KMS-11 (cell line): Measurements from ENCODE around the gene GPRC5A.
"Not testable (repeated sequence)": the region's sequence is repeated elsewhere in the genome, so short reads cannot be mapped to it uniquely, and the experiment has no call there.

ENCODE experiments used
- H2AFZ ChIP-seq: fragments of 200-600 bp; sonication (generic); 2 replicates; pipeline ENCODE4 v1.6.1; 2016; ENCODE audit warnings: antibody characterized with exemption, mixed run types, low read depth
- H3K27ac ChIP-seq: fragments of 200-600 bp; sonication (generic); 2 replicates; pipeline ENCODE4 v1.6.1; 2016; ENCODE audit warnings: mild to moderate bottlenecking, mixed run types
- H3K27me3 ChIP-seq: fragments of 200-600 bp; sonication (generic); 2 replicates; pipeline ENCODE4 v1.6.1; 2017; ENCODE audit warnings: mild to moderate bottlenecking, low read depth, mixed run types, moderate library complexity; ENCODE audit not compliant: insufficient read depth
- H3K36me3 ChIP-seq: fragments of 200-600 bp; sonication (generic); 2 replicates; pipeline ENCODE4 v1.6.1; 2017; ENCODE audit warnings: mild to moderate bottlenecking, mixed run types; ENCODE audit not compliant: insufficient read depth
- H3K4me1 ChIP-seq: fragments of 200-600 bp; sonication (generic); 2 replicates; pipeline ENCODE4 v1.6.1; 2016; ENCODE audit warnings: mild to moderate bottlenecking, low read depth, mixed run types; ENCODE audit not compliant: poor library complexity, severe bottlenecking
- H3K4me2 ChIP-seq: fragments of 200-600 bp; sonication (generic); 2 replicates; pipeline ENCODE4 v1.7.0; 2016; ENCODE audit warnings: mild to moderate bottlenecking, mixed run types
- H3K4me3 ChIP-seq: fragments of 200-600 bp; sonication (generic); IDR thresholded peaks from 2 replicates; pipeline ENCODE4 v1.6.1; 2017; ENCODE audit warnings: low read depth, low read length, mixed read lengths; ENCODE audit not compliant: insufficient read depth
- H3K79me2 ChIP-seq: fragments of 200-600 bp; sonication (generic); 2 replicates; pipeline ENCODE4 v1.6.1; 2016; ENCODE audit warnings: low read depth, mixed run types; ENCODE audit not compliant: insufficient read depth
- H3K9ac ChIP-seq: fragments of 200-600 bp; sonication (generic); 2 replicates; pipeline ENCODE4 v1.6.1; 2016; ENCODE audit warnings: mild to moderate bottlenecking, mixed run types
- H4K20me1 ChIP-seq: fragments of 200-600 bp; sonication (generic); 2 replicates; pipeline ENCODE4 v1.6.1; 2016; ENCODE audit warnings: mild to moderate bottlenecking, mixed run types; ENCODE audit not compliant: insufficient read depth
- TF ChIP-seq, protein P1 (sequence below): fragments of 200-600 bp; sonication (generic); conservative IDR thresholded peaks from 2 replicates; pipeline ENCODE4 v1.6.1; 2017; ENCODE audit warnings: low read depth, mild to moderate bottlenecking, antibody characterized with exemption, low read length, moderate library complexity, mixed read lengths

GPRC5A gene

DNA sequence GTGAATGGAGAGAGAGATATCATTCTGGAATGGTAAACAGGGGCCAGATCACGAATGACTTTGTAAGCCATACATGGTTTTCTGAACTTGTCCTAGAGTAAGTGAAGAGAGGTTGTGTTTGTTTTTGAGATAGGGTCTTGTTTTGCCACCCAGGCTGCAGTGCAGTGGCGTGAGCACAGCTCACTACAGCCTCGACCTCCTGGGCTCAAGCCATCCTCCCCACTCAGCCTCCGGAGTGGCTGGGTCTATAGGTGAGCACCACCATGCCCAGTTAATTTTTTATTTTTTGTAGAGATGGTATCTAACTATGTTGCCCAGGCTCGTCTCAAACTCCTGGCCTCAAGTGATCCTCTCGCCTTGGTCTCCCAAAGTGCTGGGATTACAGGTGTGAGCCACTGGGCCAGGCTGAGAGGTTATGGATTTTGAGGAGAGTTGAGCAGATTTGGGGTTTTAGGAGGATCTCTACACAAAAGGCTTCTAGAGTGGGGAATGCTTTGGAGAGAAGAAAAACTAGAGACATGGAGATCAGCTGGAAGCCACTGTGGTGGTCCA lies 19.7 kb upstream of the GPRC5A start:
- Histone ChIP-seq H3K27ac (no peak overlapping the region), H4K20me1 (no peaks in the 10 kb centered on the region), H3K27me3 (no peaks in the 10 kb centered on the region), H3K36me3 (no peaks in the 10 kb centered on the region), H3K4me2 (no peak overlapping the region), H3K4me1 (no peaks in the 10 kb centered on the region), H2AFZ (no peak overlapping the region), H3K79me2 (no peaks in the 10 kb centered on the region), H3K9ac (no peak overlapping the region), H3K4me3 (no peak overlapping the region)
- TF ChIP-seq, protein P1, sequence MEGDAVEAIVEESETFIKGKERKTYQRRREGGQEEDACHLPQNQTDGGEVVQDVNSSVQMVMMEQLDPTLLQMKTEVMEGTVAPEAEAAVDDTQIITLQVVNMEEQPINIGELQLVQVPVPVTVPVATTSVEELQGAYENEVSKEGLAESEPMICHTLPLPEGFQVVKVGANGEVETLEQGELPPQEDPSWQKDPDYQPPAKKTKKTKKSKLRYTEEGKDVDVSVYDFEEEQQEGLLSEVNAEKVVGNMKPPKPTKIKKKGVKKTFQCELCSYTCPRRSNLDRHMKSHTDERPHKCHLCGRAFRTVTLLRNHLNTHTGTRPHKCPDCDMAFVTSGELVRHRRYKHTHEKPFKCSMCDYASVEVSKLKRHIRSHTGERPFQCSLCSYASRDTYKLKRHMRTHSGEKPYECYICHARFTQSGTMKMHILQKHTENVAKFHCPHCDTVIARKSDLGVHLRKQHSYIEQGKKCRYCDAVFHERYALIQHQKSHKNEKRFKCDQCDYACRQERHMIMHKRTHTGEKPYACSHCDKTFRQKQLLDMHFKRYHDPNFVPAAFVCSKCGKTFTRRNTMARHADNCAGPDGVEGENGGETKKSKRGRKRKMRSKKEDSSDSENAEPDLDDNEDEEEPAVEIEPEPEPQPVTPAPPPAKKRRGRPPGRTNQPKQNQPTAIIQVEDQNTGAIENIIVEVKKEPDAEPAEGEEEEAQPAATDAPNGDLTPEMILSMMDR = no peak

DNA sequence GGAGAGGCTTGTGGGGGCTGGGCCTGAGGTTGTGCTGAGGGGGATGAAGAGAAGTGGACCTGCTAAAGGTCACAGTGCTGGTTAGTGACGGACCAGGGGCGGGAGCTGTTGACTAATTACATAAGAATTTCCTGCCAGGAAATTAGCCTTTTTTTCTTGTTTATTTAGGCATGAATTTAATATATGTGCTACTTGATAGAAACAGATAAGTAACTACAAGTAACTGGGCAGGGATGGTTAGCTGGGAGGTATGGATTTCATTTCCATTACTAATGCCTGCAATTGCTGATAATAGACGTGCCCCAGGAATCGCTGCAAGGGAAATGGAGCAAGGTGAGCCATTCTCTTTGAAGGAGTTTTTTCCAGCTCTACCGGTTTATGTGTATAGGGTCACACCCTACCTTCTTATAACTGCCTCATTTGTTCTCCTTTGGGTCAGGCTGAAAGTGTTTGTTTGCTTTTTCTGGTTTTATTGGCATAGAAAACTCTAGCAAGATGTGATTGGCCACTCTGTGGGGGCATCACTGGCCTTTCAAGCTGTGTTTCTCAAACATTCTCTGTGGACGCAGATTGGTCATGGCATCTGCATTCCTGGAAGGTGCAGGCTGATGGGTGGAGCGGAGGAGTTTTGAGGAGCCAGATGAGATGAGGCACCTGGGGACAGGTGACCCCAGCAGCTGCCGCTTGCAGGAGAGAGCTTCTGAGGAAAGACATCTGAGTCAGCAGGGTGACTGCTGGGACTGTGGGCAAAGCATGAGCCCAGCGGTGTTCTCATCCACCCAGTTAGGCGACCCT lies 19.0 kb upstream of the GPRC5A start:
- Histone ChIP-seq H3K9ac (no peak overlapping the region), H3K4me3 (no peak overlapping the region)

DNA sequence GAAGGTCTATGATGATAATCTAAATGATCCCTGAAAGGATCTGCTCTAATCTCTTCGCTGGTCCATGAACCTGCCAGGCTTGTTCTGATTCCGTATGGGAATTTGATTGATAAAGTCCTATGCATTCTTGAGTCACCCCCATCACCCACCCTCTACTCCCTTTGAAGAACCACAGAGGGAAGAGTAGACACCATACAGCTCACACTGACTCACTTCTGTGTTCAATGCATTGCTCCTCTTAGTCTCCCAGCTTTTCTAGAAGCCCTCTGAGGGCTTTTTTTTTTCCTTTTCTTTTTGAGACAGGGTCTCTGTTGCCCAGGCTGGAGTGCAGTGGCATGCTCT lies 18.5 kb upstream of the GPRC5A start:
- no peaks in the 10 kb centered on the region for H3K4me1 ChIP-seq

More for the DNA sequence above, 19.0 kb upstream of the GPRC5A start:
- no peak overlapping the region for H3K27ac ChIP-seq
- H3K79me2 ChIP-seq = no peaks in the 10 kb centered on the region
- H3K27me3 ChIP-seq = no peaks in the 10 kb centered on the region
- H3K4me2 ChIP-seq = no peak overlapping the region
- no peak overlapping the region for H2AFZ ChIP-seq
- no peaks in the 10 kb centered on the region for H3K4me1 ChIP-seq
- H4K20me1 ChIP-seq = no peaks in the 10 kb centered on the region
- TF ChIP-seq, protein P1 = no peak
- no peaks in the 10 kb centered on the region for H3K36me3 ChIP-seq

DNA sequence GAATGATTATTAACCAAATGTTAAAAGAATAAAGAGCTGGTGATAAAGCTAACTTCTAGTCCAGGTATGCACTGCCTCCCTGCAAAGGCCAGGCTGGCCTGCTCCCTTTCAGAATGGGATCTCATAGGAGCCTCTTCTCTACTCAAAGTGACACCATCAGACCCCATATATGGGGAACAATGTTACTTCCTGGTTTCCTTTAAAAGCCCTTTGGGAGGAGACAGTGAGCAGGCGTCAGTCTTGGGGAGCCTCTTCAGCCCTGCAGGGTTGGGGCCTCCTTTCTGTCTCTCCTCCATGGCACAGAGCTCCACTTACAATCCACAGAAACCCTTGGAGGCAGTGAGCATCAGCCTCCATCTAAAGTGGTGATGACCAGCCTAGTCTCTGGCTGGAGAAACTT lies 17.3 kb upstream of the GPRC5A start:
- no peak overlapping the region for H3K27ac ChIP-seq
- TF ChIP-seq, protein P1 = no peak
- no peaks in the 10 kb centered on the region for H3K4me1 ChIP-seq
- no peak overlapping the region for H3K4me3 ChIP-seq
- H3K9ac ChIP-seq = no peak overlapping the region
- H3K4me2 ChIP-seq = no peak overlapping the region
- no peak overlapping the region for H2AFZ ChIP-seq
- no peaks in the 10 kb centered on the region for H3K36me3 ChIP-seq
- H3K79me2 ChIP-seq = no peaks in the 10 kb centered on the region
- H4K20me1 ChIP-seq = no peaks in the 10 kb centered on the region
- no peaks in the 10 kb centered on the region for H3K27me3 ChIP-seq

More for the DNA sequence above, 18.5 kb upstream of the GPRC5A start:
- Histone ChIP-seq H3K36me3 (no peaks in the 10 kb centered on the region), H3K4me2 (no peak overlapping the region), H3K27me3 (no peaks in the 10 kb centered on the region), H3K79me2 (no peaks in the 10 kb centered on the region), H2AFZ (no peak overlapping the region), H4K20me1 (no peaks in the 10 kb centered on the region), H3K27ac (no peak overlapping the region), H3K4me3 (no peak overlapping the region), H3K9ac (no peak overlapping the region)
- TF ChIP-seq, protein P1 = no peak

DNA sequence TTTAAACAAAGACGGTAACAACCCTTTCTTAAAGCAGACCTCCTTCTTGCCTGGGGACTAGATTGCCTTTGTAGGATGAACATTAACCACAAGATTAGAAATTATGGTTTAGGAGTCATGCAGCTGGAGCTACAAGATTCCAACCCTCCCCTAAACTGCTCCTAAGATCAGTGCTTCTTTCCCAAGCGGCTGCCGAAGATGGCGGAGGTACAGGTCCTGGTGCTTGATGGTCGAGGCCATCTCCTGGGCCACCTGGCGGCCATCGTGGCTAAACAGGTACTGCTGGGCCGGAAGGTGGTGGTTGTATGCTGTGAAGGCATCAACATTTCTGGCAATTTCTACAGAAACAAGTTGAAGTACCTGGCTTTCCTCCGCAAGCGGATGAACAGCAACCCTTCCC lies 16.1 kb upstream of the GPRC5A start:
- H3K4me2 ChIP-seq, H3K36me3 ChIP-seq, H2AFZ ChIP-seq, H3K4me3 ChIP-seq, H3K79me2 ChIP-seq, H3K4me1 ChIP-seq, H3K9ac ChIP-seq, H4K20me1 ChIP-seq, H3K27me3 ChIP-seq, H3K27ac ChIP-seq: not testable (repeated sequence)
